ENCODE data around the gene HVCN1.

The HVCN1 gene

DNA sequence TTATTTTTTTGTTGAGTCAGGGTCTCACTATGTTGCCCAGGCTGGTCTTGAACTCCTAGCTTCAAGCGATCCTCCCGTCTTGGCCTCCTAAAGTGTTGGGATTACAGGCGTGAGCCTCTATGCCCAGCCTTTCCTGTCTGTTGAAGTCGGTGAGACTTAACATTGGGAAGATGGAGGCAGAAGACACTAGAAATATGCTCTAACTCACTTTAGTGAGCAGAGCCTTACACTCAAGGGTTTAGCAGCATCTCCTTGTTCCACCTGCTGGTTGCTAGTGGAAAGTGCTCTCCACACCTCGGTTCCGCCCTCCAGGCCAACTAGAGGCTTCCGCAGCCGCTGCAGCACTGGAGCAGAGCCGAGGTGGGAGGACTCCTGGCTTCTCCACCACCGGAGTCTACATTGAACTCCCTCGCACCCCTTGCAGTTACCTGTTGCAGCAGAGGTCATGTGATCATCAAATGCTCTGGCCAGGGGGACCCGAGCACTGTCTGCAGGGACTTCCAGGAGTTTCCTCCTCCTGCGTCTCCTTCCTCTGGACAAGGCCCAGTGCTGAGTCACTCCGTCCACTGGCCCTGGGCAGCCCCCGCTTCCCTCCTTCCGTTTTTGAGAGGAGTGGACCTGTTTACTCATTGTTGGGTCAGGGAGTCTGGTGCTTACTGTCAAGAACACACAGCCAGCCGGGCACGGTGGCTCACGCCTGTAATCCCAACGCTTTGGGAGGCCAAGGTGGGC is 9.4 kb upstream of the HVCN1 start:
- peak; percentile 92 for DNase-seq

- peak; percentile 78 for DNase-seq
Observed at GRCh38 chr12:110697236-110697635, 8.3 kb upstream of the HVCN1 start.

- no peak for DNase-seq
Observed at GRCh38 chr12:110696283-110696682, 7.4 kb upstream of the HVCN1 start.

DNA sequence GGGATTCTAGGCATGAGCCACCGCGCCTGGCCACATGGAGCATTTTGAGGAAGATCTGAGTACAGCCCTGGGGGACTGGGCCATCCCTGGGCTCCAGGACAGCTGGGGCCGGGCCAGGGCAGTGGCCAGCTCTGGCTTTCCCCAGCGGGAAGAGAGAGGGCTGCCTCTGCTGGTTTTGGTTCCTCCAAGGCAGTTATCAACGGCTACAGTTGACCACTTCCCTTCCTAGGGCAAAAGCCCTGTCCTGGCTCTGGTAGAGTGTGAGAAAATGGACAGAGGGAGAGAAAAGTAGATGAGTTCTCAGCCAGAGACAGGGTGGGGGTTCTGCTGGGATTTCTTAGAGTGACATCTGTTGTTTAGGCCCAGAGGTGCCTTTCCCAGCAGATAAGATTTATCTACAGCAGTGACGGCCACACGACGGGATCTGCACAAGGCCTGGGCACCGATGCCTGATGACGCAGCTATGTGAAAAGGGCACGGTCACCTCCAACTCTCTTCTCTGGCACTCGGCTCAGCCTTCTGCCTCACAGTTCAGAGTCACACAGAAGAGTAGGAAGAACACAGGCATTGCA is 5.5 kb upstream of the HVCN1 start:
- peak; percentile 92 for DNase-seq

DNA sequence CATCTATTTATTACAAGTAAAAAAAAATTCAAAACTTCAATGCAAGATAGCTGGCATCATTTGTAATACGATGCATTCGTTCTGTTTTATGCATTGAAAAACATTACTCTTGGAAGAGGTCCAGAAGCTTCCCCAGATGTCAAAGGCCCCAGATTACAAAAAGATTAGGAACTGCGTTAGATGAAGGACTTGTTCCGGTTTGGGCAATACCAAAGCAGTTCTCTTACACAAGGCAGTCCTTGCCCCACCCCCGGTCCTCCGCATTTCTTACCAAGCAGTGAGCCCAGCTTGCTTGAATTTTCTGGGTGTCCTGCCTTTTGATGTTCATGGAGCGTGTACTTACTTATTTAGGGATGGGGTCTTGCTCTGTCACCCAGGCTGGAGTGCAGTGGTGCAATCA is 4.8 kb upstream of the HVCN1 start:
- DNase-seq: peak; percentile 91

GRCh38 chr12:110690127-110690430 is 1.2 kb upstream of the HVCN1 start:
- DNase-seq: no peak

DNA sequence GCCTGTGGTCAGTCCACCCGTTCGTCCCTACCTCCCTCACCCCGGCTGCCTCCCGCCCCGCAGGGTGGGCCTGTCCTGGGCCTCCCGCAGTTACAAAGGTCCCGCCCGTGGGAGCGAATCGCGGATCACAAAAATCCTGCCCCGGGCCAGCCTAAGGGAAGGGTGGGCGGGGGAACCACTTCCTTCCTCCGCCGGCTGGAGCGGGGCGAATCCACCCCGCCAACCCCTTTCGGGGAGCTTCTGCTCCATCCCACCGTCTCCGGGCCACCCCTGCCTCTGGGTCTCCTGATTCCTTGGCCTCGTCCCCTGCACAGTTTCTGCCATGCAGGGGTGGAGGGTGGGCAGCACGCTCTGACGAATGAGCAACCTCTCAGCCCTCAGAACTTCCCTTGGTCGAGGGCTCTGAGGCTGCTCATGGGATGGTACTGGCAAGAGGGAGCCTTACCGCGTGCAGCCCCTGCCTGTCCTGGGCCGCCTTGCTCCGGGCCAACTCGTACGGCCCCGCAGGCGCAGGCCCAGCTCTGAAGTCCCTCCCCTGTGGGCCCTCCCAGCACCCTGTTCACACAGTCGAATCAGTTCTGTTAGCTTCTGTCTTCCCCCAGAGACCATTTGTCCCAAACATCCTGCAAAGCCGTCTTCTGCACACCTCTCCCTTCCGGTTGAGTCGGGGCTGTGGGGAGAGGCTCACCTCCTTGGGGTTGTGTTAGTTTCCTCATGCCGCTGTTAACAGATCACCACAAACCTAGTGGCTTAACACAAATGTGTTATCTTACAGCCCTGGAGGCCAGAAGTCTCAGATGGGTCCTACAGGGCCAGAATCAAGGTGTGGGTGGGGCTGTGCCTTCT is 589 bp upstream of the HVCN1 start:
- peak; percentile 60 for DNase-seq

GRCh38 chr12:110687396-110688169 is 1.3 kb downstream of the HVCN1 start:
- DNase-seq: no peak

DNA sequence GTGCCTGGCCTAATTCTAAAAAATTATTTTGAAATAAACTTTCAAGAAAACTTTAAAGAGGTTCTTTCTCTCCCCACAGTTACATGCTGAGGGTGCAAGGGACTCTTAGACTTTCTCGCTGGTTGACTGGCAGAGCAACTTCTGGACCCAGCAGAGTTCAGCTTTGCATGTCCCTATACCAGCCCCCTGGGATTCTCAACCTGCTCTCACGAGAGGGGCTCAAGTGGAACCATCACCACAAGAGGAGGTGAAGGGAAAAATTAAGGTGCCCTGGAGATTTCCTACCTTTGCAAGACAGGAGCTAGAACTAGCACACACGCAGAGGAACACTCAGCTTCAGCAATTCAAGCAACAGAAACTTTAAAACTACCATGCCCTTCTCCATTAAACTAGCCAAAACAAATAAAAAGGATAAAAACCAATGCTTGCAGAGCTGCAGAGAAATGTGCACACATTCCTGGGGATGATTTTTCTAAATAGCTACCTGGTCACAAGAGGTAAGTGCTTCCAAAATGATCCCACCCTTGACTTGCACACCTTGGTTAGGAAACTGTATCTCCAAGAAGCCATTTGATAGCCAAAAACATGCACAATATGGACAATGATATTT is 2.5 kb downstream of the HVCN1 start:
- DNase-seq: no peak

GRCh38 chr12:110684312-110684836 is 4.5 kb downstream of the HVCN1 start:
- no peak for DNase-seq

- DNase-seq: no peak
Observed at GRCh38 chr12:110683888-110684287, 5.0 kb downstream of the HVCN1 start.

DNA sequence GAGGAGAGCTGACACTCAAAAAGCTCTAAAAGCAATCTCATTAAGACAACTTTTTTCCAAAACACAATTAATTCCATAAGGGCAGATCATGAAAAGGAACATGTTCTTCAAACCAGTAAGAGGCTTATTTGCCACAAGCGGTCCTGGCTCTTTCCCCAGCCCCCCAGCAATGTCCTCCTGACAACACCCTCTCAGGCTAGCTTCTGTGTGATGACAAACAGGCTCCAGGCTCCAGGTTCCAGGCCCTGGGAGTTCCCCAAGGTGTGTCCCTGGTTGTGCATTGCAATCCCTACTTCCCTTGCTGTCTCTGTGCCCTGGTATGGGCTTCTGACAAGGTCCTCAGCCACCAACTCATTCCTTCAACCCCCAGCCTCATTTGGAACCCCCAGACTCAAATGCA is 8.9 kb downstream of the HVCN1 start:
- no peak for DNase-seq

GRCh38 chr12:110679201-110679600 is 9.7 kb downstream of the HVCN1 start:
- DNase-seq: no peak

GRCh38 chr12:110677982-110678381 is 10.9 kb downstream of the HVCN1 start:
- DNase-seq: no peak

DNA sequence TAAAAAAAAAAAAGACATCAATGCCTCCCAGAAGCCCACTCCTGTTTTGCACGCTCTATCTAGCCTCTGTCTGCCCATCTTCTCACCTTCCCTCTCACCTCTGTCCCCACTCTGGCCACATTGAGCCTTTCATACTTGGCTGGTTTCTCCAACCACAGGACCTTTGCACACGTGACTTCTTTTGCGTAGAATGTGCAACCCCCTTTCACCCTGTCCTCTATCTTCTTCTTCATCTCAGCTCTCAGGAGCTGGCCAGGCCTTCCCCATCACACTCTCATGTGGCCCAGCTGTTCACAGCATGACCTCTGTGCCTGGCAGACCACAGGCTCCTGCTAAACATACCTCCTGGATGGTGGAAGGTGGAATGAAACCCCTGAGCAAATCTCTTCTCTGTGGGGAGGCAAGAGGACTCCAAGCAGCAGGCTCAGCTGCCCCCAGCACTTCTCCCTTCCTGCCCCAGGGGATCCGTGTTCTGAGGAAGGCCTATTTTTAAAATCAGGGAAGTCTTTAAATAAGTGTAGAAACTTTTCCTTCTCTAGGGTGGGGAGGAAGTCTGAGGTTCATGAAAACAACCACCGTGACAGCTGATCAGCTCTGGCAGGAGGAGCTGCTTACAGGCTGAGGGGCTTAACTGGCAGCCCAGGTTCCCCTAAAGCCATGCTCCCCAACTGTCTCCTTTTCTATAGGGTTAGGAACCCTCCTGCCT is 11.6 kb downstream of the HVCN1 start:
- DNase-seq: peak; percentile 29

DNA sequence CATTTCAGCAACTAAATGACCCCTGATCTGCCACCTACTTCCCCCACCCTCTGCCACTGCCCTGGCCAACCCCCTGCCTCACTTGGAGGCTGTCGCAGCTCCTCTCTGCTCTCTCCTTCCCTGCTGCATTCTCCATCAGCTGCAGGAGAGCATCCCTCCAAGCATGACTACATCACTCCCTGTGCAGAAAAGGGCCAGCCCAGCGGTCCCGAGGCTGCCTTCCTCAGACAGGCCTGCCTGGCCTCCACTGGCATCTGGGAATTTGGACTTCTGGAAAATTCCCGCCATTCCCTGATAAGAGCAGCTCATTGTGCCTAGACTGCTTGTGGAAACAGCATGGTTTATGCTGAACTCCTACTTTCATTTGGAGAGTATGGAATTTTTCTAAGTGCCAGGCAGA is 12.7 kb downstream of the HVCN1 start:
- no peak for DNase-seq

DNA sequence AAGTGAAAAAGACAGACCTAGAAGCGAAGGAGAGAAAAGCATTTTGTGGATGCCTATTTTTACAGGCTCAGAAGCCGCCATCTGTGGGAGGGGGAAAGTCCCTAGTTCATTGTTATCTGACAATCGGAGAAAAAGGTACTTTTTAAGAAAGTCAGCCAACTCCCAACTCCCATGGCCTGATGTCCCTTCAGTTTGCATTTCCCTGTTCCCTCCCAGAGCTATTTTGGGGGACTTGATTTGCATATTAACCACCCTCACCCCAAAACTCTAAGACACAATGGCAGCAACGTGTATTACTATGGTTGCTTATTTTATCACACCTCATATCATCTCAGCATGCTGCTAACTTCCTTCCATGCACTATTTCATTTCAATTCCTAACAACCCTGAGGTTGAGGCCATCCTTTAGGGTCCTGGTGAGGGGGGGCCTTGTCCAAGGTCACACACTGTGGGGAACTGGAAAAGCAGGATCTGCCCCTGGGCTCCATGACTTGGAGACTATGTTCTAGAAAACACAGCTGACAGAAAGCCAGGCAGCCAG is 18.7 kb downstream of the HVCN1 start:
- no peak for DNase-seq

DNA sequence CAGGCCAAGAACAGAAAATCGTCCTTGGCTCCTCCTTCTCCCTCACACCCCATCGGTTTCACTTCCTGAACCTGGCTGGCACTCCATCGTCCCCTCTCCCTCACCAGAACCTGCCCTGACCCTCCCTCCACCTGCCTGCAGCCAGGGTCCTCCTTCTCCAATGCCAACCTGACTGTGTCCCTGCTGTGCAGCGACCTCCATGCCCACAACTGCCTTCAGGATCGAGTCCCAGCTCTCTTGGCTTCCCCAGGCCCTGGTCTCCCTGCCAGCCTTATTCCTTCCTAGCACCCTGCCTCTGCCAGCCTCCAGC is 19.8 kb downstream of the HVCN1 start:
- DNase-seq: no peak

- no peak for DNase-seq
Observed at GRCh38 chr12:110668480-110669192, 20.3 kb downstream of the HVCN1 start.

DNA sequence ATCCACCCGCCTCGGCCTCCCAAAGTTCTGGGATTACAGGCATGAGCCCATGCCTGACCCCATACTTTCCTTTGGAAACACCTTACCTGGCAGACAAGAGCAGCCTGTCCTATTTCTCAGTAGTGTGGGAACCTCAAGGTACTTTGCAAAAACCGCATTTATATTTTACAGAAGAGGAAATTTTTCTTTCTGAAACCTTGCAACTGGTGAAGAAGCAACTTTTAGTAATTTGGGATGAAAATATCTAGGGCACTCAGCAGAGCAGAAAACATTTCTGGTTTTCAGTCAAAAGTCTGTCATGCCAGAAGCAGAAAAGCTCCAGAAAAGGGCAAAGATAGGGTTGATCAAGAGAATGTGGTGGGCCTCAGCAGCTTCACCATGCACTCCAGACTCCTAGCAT is 21.2 kb downstream of the HVCN1 start:
- DNase-seq: no peak

GRCh38 chr12:110666892-110667291 is 22.0 kb downstream of the HVCN1 start:
- no peak for DNase-seq
